ENCODE results near the gene HNRNPA1L2.

DNA sequence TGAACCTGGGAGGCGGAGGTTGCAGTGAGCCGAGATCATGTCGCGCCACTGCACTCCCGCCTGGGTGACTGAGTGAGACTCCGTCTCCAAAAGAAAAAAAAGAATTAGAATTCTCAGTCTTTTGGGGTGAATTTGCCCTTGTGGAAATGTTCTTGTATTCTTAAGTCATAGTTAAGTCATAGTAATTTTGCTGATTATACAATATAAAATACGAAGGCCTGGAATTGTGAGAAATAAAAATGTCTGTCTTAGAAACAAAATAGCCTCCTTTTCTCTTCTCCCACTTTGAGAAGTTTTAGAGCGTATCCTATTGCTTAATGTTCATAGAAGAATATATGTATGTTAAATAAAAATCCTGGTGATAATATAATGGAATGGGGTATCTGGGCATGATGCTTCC, 28.5 kb downstream of the HNRNPA1L2 start:
- TF ChIP-seq SUZ12 (IDR thresholded peaks at IDR 0.05) (no peak), ELF4 (IDR thresholded peaks at IDR 0.05) (no peak), FOXA1 (IDR thresholded peaks at IDR 0.05) (no peak), HDGF (IDR thresholded peaks at IDR 0.05; ENCODE audit: borderline replicate concordance) (no peak), L3MBTL2 (conservative IDR thresholded peaks at IDR 0.05) (no peak), ARNT (IDR thresholded peaks at IDR 0.05) (no peak), SP1 (IDR thresholded peaks at IDR 0.05) (no peak), LEF1 (IDR thresholded peaks at IDR 0.05; ENCODE audit: borderline replicate concordance) (no peak), FOXM1 (IDR thresholded peaks at IDR 0.05; ENCODE audit: borderline replicate concordance) (no peak), TARDBP (IDR thresholded peaks at IDR 0.05) (no peak)
- TF ChIP-seq, protein P1, sequence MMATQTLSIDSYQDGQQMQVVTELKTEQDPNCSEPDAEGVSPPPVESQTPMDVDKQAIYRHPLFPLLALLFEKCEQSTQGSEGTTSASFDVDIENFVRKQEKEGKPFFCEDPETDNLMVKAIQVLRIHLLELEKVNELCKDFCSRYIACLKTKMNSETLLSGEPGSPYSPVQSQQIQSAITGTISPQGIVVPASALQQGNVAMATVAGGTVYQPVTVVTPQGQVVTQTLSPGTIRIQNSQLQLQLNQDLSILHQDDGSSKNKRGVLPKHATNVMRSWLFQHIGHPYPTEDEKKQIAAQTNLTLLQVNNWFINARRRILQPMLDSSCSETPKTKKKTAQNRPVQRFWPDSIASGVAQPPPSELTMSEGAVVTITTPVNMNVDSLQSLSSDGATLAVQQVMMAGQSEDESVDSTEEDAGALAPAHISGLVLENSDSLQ (IDR thresholded peaks at IDR 0.05): no peak

All from HEK293T (cell line).